ENCODE data around the gene ZNG1A. TPM values are rescaled to one million over a fixed set of nuclear protein-coding genes. Genes with fewer than 3 reads are reported as not detected.
"Not testable (repeated sequence)": the region's sequence is repeated elsewhere in the genome, so short reads cannot be mapped to it uniquely, and the experiment has no call there.

Gene ZNG1A
- total and polyA plus RNA-seq, 2 donors (not counting 1 experiment from before 2014, with no cell fraction given), result 14.0 to 59.9 TPM

GRCh38 chr9:219670-220365, 41.0 kb upstream of the ZNG1A start:
- ATAC-seq (ENCODE audit: low read depth) (no peak), DNase-seq (no peak)
- H3K36me3 ChIP-seq (replicated peaks in 1 of 2; ENCODE audit: control extremely low read depth in 1 of 2, control insufficient read depth in 1 of 2, extremely low read depth in 1 of 2, insufficient read depth in 2 of 2, low read length in 1 of 2), result peaks cover 0 to under 1% of the 10 kb centered on the region in 2 experiments
- H3K27ac ChIP-seq (ENCODE audit: low read length in 2 of 2), result no peak overlapping the region
- H3K79me2 ChIP-seq (ENCODE audit: control insufficient read depth, insufficient read depth, low read length), result peaks cover 89% of the 10 kb centered on the region
- no peak overlapping the region for H3K9ac ChIP-seq (ENCODE audit: low read length)
- peaks cover 64% of the 10 kb centered on the region for H3K4me1 Mint-ChIP-seq
- TF ChIP-seq CTCF (IDR thresholded peaks at IDR 0.05), result no peak
- no peak for TF ChIP-seq EZH2 (IDR thresholded peaks at IDR 0.05; ENCODE audit: borderline replicate concordance, insufficient read depth, low read depth, low read length, poor library complexity, severe bottlenecking)
- no peak overlapping the region for H3K4me3 ChIP-seq (ENCODE audit: control extremely low read depth in 1 of 5, extremely low read depth in 1 of 5, insufficient read depth in 1 of 5, low read depth in 2 of 5, low read length in 4 of 5)
- H3K4me2 ChIP-seq (replicated peaks; ENCODE audit: low read depth, low read length, poor library complexity, severe bottlenecking), result peak overlapping the region; percentile 2
- CTCF ChIA-PET, result interaction anchor here (0.7 to 0.9 kb wide), 2 partner anchors 22 to 38 kb away, joined by 3 to 4 read pairs; no protein-coding TSS in a partner anchor
- H3K4me1 ChIP-seq (ENCODE audit: control insufficient read depth in 2 of 2, insufficient read depth in 2 of 2, low read length in 2 of 2), result peaks cover 61 to 73% of the 10 kb centered on the region in 2 donors
- intact Hi-C loops (cut with micrococcal nuclease), result no loop called here
- no peaks in the 10 kb centered on the region for H3K27me3 Mint-ChIP-seq
- H3K4me3 Mint-ChIP-seq, result peak overlapping the region; percentile 17
- 92% methylated on average over 2 of the region's 7 CpGs for WGBS (ENCODE audit: insufficient coverage)
- H3K27ac Mint-ChIP-seq, result peak overlapping the region; percentile 29
- H3K27me3 ChIP-seq (replicated peaks in 1 of 4; ENCODE audit: control extremely low read depth in 1 of 4, control insufficient read depth in 3 of 4, insufficient read depth in 4 of 4, low read length in 3 of 4), result no peaks in the 10 kb centered on the region
- POLR2A ChIA-PET, result interaction anchor here (0.6 to 0.9 kb wide), 2 partner anchors 12 to 38 kb away, joined by 3 to 7 read pairs; no protein-coding TSS in a partner anchor
- H2AFZ ChIP-seq (ENCODE audit: insufficient read depth, low read depth, low read length, poor library complexity, severe bottlenecking), result no peak overlapping the region
- no peaks in the 10 kb centered on the region for H3K9me3 ChIP-seq (ENCODE audit: control extremely low read depth in 1 of 3, control insufficient read depth in 2 of 3, insufficient read depth in 1 of 3, low read length in 2 of 3)
- no peaks in the 10 kb centered on the region for H3K9me3 Mint-ChIP-seq (ENCODE audit: insufficient read depth)
- no peaks in the 10 kb centered on the region for H4K20me1 ChIP-seq (ENCODE audit: control insufficient read depth, insufficient read depth, low read length, poor library complexity, severe bottlenecking)

GRCh38 chr9:219036-219435, 40.2 kb upstream of the ZNG1A start:
- WGBS (ENCODE audit: insufficient coverage), result 95% methylated on average over 4 of the region's 7 CpGs
- H3K9me3 ChIP-seq (ENCODE audit: control extremely low read depth in 1 of 3, control insufficient read depth in 2 of 3, insufficient read depth in 1 of 3, low read length in 2 of 3); H3K27me3 ChIP-seq (replicated peaks in 1 of 4; ENCODE audit: control extremely low read depth in 1 of 4, control insufficient read depth in 3 of 4, insufficient read depth in 4 of 4, low read length in 3 of 4); DNase-seq; H3K9me3 Mint-ChIP-seq (ENCODE audit: insufficient read depth); H4K20me1 ChIP-seq (ENCODE audit: control insufficient read depth, insufficient read depth, low read length, poor library complexity, severe bottlenecking); H2AFZ ChIP-seq (ENCODE audit: insufficient read depth, low read depth, low read length, poor library complexity, severe bottlenecking); ATAC-seq (ENCODE audit: low read depth); H3K4me2 ChIP-seq (replicated peaks; ENCODE audit: low read depth, low read length, poor library complexity, severe bottlenecking); H3K4me3 Mint-ChIP-seq; H3K4me3 ChIP-seq (ENCODE audit: control extremely low read depth in 1 of 5, extremely low read depth in 1 of 5, insufficient read depth in 1 of 5, low read depth in 2 of 5, low read length in 4 of 5); H3K27ac Mint-ChIP-seq; H3K9ac ChIP-seq (ENCODE audit: low read length); CTCF ChIA-PET; H3K27ac ChIP-seq (ENCODE audit: low read length in 2 of 2); intact Hi-C loops (cut with micrococcal nuclease); H3K36me3 ChIP-seq (replicated peaks in 1 of 2; ENCODE audit: control extremely low read depth in 1 of 2, control insufficient read depth in 1 of 2, extremely low read depth in 1 of 2, insufficient read depth in 2 of 2, low read length in 1 of 2); H3K27me3 Mint-ChIP-seq: not testable (repeated sequence)
- POLR2A ChIA-PET, result interaction anchor here (0.6 to 0.9 kb wide), 2 partner anchors 11 to 32 kb away, joined by 3 to 4 read pairs; no protein-coding TSS in a partner anchor
- H3K79me2 ChIP-seq (ENCODE audit: control insufficient read depth, insufficient read depth, low read length), result peaks cover 82% of the 10 kb centered on the region
- peaks cover 68% of the 10 kb centered on the region for H3K4me1 Mint-ChIP-seq
- H3K4me1 ChIP-seq (ENCODE audit: control insufficient read depth in 2 of 2, insufficient read depth in 2 of 2, low read length in 2 of 2), result peaks cover 53 to 69% of the 10 kb centered on the region in 2 donors
